ENCODE measurements around the gene VAV2. TPM values are rescaled to one million over a fixed set of nuclear protein-coding genes. Genes with fewer than 3 reads are reported as not detected.

VAV2 gene
- total RNA-seq, 1 donor from 2014 or later = 4.9 TPM

- DNase-seq = no peak
- intact Hi-C loops (cut with DNase I) = no loop called here
- ATAC-seq (ENCODE audit: poor library complexity) = no peak
Measured at GRCh38 chr9:134004131-134004873, 12.2 kb upstream of the VAV2 start.

- DNase-seq (no peak), ATAC-seq (ENCODE audit: poor library complexity) (no peak)
- intact Hi-C loops (cut with DNase I) = no loop called here
Measured at GRCh38 chr9:134003237-134003636, 11.1 kb upstream of the VAV2 start.

GRCh38 chr9:134002796-134003195 lies 10.7 kb upstream of the VAV2 start:
- DNase-seq = no peak
- no peak for ATAC-seq (ENCODE audit: poor library complexity)
- intact Hi-C loops (cut with DNase I) = no loop called here

GRCh38 chr9:133999851-134000265 lies 7.7 kb upstream of the VAV2 start:
- intact Hi-C loops (cut with DNase I) = no loop called here
- DNase-seq = no peak
- no peak for ATAC-seq (ENCODE audit: poor library complexity)

GRCh38 chr9:133998915-133999595 lies 6.9 kb upstream of the VAV2 start:
- DNase-seq (no peak), ATAC-seq (ENCODE audit: poor library complexity) (no peak)
- intact Hi-C loops (cut with DNase I) = no loop called here

- intact Hi-C loops (cut with DNase I) = no loop called here
- ATAC-seq (ENCODE audit: poor library complexity) (no peak), DNase-seq (no peak)
Measured at GRCh38 chr9:133997584-133997983, 5.5 kb upstream of the VAV2 start.

GRCh38 chr9:133996531-133997520 lies 4.7 kb upstream of the VAV2 start:
- ATAC-seq (ENCODE audit: poor library complexity) (no peak), DNase-seq (peak; percentile 22)
- intact Hi-C loops (cut with DNase I) = no loop called here

- ATAC-seq (ENCODE audit: poor library complexity) (no peak), DNase-seq (peak; percentile 26)
- intact Hi-C loops (cut with DNase I) = loop anchor here (2.0 kb wide), 1 partner anchor 202 kb away; no protein-coding TSS in a partner anchor
Measured at GRCh38 chr9:133995012-133995896, 3.1 kb upstream of the VAV2 start.

GRCh38 chr9:133994353-133995011 lies 2.4 kb upstream of the VAV2 start:
- intact Hi-C loops (cut with DNase I) = loop anchor here (2.0 kb wide), 1 partner anchor 202 kb away; no protein-coding TSS in a partner anchor
- ATAC-seq (ENCODE audit: poor library complexity) (peak; percentile 77), DNase-seq (peak; percentile 86)

- no peak for DNase-seq
- intact Hi-C loops (cut with DNase I) = loop anchor here (2.0 kb wide), 1 partner anchor 201 kb away; no protein-coding TSS in a partner anchor
- ATAC-seq (ENCODE audit: poor library complexity) = no peak
Measured at GRCh38 chr9:133993635-133994253, 1.6 kb upstream of the VAV2 start.

- DNase-seq (peak; percentile 92), ATAC-seq (ENCODE audit: poor library complexity) (peak; percentile 92)
- intact Hi-C loops (cut with DNase I) = no loop called here
Measured at GRCh38 chr9:133992780-133993634, 883 bp upstream of the VAV2 start.

GRCh38 chr9:133991214-133991921 lies 756 bp downstream of the VAV2 start:
- intact Hi-C loops (cut with DNase I) = no loop called here
- DNase-seq (peak; percentile 55), ATAC-seq (ENCODE audit: poor library complexity) (no peak)

GRCh38 chr9:133990366-133991213 lies 1.5 kb downstream of the VAV2 start:
- ATAC-seq (ENCODE audit: poor library complexity) (no peak), DNase-seq (peak; percentile 51)
- intact Hi-C loops (cut with DNase I) = no loop called here

- no peak for DNase-seq
- ATAC-seq (ENCODE audit: poor library complexity) = no peak
- intact Hi-C loops (cut with DNase I) = no loop called here
Measured at GRCh38 chr9:133989625-133990365, 2.3 kb downstream of the VAV2 start.

Data from Right ventricle myocardium superior (tissue), 1 donor.